ENCODE data around the gene CGB2. TPM values are rescaled to one million over a fixed set of nuclear protein-coding genes. Genes with fewer than 3 reads are reported as not detected.

The CGB2 gene
- total and polyA plus RNA-seq, 2 of the 13 experiments (the other 11 are each of a cell fraction or from before 2014, with no cell fraction given): not detected

GRCh38 chr19:49020342-49020741 lies 11.3 kb upstream of the CGB2 start:
- WGBS (ENCODE audit: low lambda C conversion rate): 46% methylated on average over 11 of the region's 11 CpGs
- DNase-seq (ENCODE audit: low spot score) (no peak), ATAC-seq (no peak), FAIRE-seq (no peak)
- H3K4me2 ChIP-seq (ENCODE audit: low read depth, low read length): no peak overlapping the region
- CTCF ChIA-PET (ENCODE audit: low intra/inter-chr PET ratio, low total read pairs): no interaction called here
- no TSS peak for BruUV-seq (replicated peaks)
- no peak overlapping the region for H3K27ac ChIP-seq (ENCODE audit: extremely low read length, insufficient read depth, low read length)
- no peak overlapping the region for H3K4me3 ChIP-seq (replicated peaks in 1 of 3; ENCODE audit: insufficient read depth in 1 of 3, low read depth in 2 of 3, low read length in 3 of 3)
- H3K36me3 ChIP-seq (replicated peaks in 1 of 2; ENCODE audit: control insufficient read depth in 1 of 2, insufficient read depth in 2 of 2, low read length in 2 of 2): peaks cover 0 to 5% of the 10 kb centered on the region in 2 experiments; a peak in 2 of 5 replicates
- no peak overlapping the region for H2AFZ ChIP-seq (ENCODE audit: low read length)
- in situ Hi-C loops (cut with HindIII; ENCODE audit: extremely low pct_ligation_motif_present, low pct_unique_long_range_greater_than_20kb) (no loop called here), intact Hi-C loops (cut with micrococcal nuclease; ENCODE audit: unreplicated experiment) (no loop called here)
- H3K4me1 ChIP-seq (ENCODE audit: insufficient read depth, low read length): peaks cover 27% of the 10 kb centered on the region
- no peaks in the 10 kb centered on the region for H3K9me3 ChIP-seq (ENCODE audit: low read length)
- no peaks in the 10 kb centered on the region for H3K79me2 ChIP-seq (ENCODE audit: insufficient read depth, low read length)
- POLR2A ChIA-PET: interaction anchor here (1.6 kb wide), 1 partner anchor 53 kb away, joined by 5 read pairs; no protein-coding TSS in a partner anchor
- no peak overlapping the region for H3K9ac ChIP-seq (ENCODE audit: insufficient read depth, low read depth, low read length)
- TF ChIP-seq TRAFD1 (CRISPR knock-in tag; IDR thresholded peaks at IDR 0.05; ENCODE audit: borderline replicate concordance) (no peak), BCL3 (CRISPR knock-in tag; IDR thresholded peaks at IDR 0.05) (no peak), PAX8 (CRISPR knock-in tag; IDR thresholded peaks at IDR 0.05; ENCODE audit: borderline replicate concordance) (no peak), KMT2A (CRISPR knock-in tag; IDR thresholded peaks at IDR 0.05) (no peak), ZNF30 (CRISPR knock-in tag; IDR thresholded peaks at IDR 0.05) (no peak), KLF6 (CRISPR knock-in tag; IDR thresholded peaks at IDR 0.05) (no peak), ZNF235 (CRISPR knock-in tag; IDR thresholded peaks at IDR 0.05; ENCODE audit: borderline replicate concordance) (no peak), ZUFSP (CRISPR knock-in tag; IDR thresholded peaks at IDR 0.05; ENCODE audit: borderline replicate concordance) (no peak), ZNF749 (CRISPR knock-in tag; IDR thresholded peaks at IDR 0.05; ENCODE audit: borderline replicate concordance) (no peak), THAP7 (CRISPR knock-in tag; IDR thresholded peaks at IDR 0.05) (no peak), AFF4 (CRISPR knock-in tag; IDR thresholded peaks at IDR 0.05) (no peak), ELK4 (CRISPR knock-in tag; IDR thresholded peaks at IDR 0.05; ENCODE audit: borderline replicate concordance) (no peak)
- no peaks in the 10 kb centered on the region for H4K20me1 ChIP-seq (ENCODE audit: insufficient read depth, low read length)
- peaks cover 0 to 25% of the 10 kb centered on the region in 2 experiments; a peak in 3 of 5 replicates for H3K27me3 ChIP-seq (ENCODE audit: control insufficient read depth in 1 of 2, insufficient read depth in 2 of 2, low read length in 2 of 2)
